Epithelial cell of esophagus (primary cell): ENCODE measurements around the gene RSAD1.

Experiments used
- DNase-seq: peaks from one replicate; pipeline ENCODE4 v3.0.0; 2010; ENCODE audit warnings: low read depth
- H3K4me3 ChIP-seq: 2 replicates; pipeline ENCODE4 v1.5.1; 2011; ENCODE audit warnings: mild to moderate bottlenecking, low read length, control low read depth
- TF ChIP-seq, protein P1 (sequence below): IDR thresholded peaks from 2 replicates; pipeline ENCODE4 v1.5.1; 2011; ENCODE audit warnings: low read depth, mild to moderate bottlenecking, low read length, control low read depth, inconsistent platforms; ENCODE audit not compliant: insufficient read depth; ENCODE audit errors: missing control alignments

Gene RSAD1

DNA sequence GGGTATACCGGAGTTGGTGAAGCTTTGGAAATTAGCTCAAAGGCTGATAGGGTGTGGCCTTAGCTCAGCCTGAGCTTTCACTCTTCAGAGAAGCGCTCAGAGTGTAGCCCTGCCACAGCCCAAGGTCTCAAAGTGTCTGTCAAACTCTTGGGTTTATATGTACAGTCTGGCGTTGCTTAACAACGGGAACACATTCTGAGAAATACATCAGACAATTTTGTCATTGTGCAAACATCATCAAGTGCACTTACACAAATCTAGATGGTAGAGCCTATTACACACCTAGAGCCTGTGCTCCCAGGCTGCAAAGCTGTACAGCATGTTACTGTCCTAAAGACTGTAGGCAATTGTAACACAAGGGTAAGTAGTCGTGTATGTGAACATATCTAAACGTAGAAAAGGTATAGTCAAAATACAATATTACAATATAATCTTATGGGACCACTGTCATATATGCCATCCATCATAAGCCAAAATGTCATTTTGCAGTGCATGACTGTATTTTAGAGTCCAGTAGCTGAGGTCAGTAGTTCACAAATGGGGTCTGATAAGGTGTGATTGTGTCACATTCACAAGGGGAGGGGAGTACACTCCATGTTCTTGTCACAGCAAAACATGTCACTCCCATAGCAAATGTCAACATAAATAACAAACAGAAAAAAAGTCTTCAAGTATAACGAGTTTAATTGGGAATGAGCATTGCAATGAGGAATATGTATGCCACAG lies 30.6 kb upstream of the RSAD1 start:
- DNase-seq: no peak
- TF ChIP-seq, protein P1, sequence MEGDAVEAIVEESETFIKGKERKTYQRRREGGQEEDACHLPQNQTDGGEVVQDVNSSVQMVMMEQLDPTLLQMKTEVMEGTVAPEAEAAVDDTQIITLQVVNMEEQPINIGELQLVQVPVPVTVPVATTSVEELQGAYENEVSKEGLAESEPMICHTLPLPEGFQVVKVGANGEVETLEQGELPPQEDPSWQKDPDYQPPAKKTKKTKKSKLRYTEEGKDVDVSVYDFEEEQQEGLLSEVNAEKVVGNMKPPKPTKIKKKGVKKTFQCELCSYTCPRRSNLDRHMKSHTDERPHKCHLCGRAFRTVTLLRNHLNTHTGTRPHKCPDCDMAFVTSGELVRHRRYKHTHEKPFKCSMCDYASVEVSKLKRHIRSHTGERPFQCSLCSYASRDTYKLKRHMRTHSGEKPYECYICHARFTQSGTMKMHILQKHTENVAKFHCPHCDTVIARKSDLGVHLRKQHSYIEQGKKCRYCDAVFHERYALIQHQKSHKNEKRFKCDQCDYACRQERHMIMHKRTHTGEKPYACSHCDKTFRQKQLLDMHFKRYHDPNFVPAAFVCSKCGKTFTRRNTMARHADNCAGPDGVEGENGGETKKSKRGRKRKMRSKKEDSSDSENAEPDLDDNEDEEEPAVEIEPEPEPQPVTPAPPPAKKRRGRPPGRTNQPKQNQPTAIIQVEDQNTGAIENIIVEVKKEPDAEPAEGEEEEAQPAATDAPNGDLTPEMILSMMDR: no peak

DNA sequence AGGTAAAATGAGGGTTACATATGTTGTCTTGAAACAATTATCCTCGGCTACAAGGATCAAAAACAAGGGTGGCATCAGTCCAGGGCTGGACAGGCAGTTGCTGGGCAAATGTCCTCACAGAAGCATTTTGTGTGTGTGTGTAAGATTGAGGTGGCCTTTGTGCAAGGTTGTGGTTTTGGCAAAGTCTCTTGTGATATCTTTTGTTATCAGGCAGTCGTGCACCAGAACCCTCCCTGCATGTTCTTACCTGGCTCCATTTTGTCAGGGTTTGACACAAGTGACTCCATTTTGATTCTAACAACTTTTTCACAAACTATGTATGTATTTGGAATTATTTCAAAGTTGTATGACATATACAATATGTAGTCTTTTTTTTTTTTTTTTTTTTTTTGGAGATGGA lies 30.0 kb upstream of the RSAD1 start:
- no peak overlapping the region for H3K4me3 ChIP-seq
- TF ChIP-seq, protein P1: no peak
- DNase-seq: no peak

More for the DNA sequence above, 30.6 kb upstream of the RSAD1 start:
- no peak overlapping the region for H3K4me3 ChIP-seq

DNA sequence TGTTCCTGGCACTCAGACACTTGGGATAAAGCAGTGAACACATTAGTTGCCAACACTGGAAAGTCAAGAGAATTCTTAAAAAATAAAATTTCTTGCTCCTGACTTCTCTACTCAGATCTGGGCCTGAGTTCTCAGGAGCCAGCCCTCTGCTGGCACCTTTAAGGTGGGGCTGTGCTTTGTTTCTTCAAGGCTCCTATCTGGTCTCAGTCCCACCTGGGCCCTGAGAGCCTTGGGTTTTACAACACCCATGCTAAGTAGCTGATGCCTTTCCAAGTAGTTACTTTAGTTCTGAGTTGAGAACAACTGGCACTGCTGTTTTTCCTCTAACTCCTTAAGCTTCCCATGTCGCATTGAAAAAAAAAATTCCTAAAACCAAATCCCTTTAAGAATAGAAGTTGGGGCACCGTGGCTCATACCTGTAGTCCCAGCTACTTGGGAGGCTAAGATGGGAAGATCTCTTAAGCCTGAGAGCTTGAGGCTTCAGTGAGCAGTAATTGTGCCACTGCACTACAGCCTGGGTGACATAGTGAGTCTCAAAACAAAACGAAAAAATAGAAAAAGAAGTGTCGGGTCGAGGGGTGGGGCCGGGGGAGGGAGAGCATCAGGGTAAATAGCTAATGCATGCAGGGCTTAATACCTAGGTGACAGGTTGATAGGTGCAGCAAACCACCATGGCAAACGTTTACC lies 26.6 kb upstream of the RSAD1 start:
- DNase-seq: no peak
- H3K4me3 ChIP-seq: no peak overlapping the region
- TF ChIP-seq, protein P1: no peak

DNA sequence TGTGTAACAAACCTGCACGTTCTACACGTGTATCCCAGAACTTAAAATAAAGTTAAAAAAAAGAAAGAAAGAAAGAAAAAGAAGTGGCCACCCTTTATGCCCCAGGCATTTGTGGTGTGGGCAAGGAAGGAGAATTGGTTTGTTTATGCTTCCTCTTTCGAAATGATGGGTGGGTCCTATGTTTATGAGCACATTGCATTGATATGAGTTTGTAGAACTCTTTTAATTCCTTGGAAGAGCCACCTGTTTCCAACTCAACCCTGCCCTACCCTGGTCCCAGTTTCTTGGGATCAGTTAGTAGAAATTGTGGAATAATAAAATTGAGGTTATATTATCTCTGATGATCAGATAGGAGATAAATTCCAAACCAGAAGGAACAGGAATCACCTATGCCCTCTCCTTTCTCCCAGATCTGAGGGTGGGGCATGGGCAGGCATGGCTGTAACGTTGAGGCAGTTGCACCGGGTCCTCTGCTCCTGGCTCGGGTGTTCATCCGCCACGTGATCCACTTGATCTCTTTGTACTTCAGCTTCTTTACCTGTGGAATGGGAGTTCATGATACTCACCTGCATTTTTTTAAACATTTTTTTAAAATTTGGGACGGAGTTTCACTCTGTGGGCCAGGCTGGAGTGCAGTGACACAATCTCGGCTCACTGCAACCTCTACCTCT lies 25.9 kb upstream of the RSAD1 start:
- peak; percentile 77 for DNase-seq
- TF ChIP-seq, protein P1: no peak
- no peak overlapping the region for H3K4me3 ChIP-seq

DNA sequence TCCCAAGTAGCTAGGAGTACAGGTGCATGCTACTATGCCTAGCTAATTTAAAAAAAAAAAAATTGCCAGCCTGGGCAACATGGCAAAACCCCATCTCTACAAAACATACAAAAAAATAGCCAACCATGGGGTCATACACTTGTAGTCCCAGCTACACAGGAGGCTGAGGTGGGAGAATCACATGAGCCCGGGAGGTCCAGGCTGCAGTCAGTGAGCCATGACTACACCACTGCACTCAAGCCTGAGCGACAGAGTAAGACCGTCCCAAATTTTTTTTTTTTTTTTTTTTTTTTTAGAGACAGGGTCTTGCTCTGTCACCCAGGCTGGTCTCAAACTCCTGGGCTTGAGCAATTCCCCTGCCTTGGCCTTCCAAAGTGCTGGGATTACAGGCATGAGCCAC lies 24.8 kb upstream of the RSAD1 start:
- no peak overlapping the region for H3K4me3 ChIP-seq
- TF ChIP-seq, protein P1: no peak
- DNase-seq: no peak

DNA sequence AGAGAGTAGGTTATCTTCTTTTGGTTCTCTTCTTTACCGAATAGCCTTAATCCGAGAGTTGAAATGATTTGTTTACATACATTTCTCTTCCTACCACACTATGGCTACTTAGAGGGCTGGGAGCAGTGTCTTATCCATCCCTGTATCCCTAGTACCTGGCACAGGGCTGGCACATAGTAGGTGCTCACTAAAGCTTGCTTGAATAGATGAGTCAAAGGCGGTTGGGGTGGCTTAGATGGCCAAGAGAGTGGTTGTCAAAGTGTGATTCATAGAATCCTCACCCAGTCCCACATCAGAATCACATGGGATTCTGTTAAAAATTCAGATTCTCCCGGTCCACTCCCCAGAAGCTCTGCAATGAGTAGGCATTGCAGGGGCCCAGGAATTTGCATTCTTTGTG lies 21.0 kb upstream of the RSAD1 start:
- TF ChIP-seq, protein P1: no peak

DNA sequence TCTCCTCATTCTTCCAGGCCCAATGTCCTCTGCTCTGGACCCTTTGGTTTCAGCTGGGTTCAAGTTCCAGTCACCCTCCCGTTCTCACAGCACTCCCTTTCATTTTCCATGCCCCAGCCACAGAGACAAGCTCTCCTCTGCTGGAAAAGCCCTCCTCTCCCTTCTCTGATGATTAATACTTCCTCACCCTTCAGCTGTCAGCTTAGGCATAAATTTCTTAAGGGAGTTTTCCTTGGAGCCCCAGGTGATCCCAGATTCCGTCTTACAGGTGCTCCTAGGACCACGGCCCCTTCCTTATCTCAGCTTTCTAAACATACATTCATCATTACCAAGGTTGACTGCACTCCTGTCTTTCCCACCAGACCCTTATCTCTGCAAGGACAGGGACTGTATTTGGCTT lies 20.4 kb upstream of the RSAD1 start:
- DNase-seq: peak; percentile 64
- TF ChIP-seq, protein P1: no peak
- no peak overlapping the region for H3K4me3 ChIP-seq

More for the DNA sequence above, 21.0 kb upstream of the RSAD1 start:
- H3K4me3 ChIP-seq: no peak overlapping the region
- DNase-seq: peak; percentile 17
